ENCODE measurements around the gene C11orf91.

Gene C11orf91

GRCh38 chr11:33719587-33719986 lies 19.0 kb upstream of the C11orf91 start:
- TF ChIP-seq, protein P1, sequence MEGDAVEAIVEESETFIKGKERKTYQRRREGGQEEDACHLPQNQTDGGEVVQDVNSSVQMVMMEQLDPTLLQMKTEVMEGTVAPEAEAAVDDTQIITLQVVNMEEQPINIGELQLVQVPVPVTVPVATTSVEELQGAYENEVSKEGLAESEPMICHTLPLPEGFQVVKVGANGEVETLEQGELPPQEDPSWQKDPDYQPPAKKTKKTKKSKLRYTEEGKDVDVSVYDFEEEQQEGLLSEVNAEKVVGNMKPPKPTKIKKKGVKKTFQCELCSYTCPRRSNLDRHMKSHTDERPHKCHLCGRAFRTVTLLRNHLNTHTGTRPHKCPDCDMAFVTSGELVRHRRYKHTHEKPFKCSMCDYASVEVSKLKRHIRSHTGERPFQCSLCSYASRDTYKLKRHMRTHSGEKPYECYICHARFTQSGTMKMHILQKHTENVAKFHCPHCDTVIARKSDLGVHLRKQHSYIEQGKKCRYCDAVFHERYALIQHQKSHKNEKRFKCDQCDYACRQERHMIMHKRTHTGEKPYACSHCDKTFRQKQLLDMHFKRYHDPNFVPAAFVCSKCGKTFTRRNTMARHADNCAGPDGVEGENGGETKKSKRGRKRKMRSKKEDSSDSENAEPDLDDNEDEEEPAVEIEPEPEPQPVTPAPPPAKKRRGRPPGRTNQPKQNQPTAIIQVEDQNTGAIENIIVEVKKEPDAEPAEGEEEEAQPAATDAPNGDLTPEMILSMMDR (IDR thresholded peaks at IDR 0.05; ENCODE audit: low read depth, low read length), result no peak
- no peak for TF ChIP-seq MYC (IDR thresholded peaks at IDR 0.05; ENCODE audit: low read depth, low read length)
- TF ChIP-seq, protein P2, sequence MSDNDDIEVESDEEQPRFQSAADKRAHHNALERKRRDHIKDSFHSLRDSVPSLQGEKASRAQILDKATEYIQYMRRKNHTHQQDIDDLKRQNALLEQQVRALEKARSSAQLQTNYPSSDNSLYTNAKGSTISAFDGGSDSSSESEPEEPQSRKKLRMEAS (IDR thresholded peaks at IDR 0.05; ENCODE audit: low read depth, low read length), result no peak
- no peak for TF ChIP-seq POLR2A (IDR thresholded peaks at IDR 0.05; ENCODE audit: extremely low read depth, insufficient read length)
- no peak overlapping the region for H3K4me3 ChIP-seq (ENCODE audit: low read depth, low read length)

DNA sequence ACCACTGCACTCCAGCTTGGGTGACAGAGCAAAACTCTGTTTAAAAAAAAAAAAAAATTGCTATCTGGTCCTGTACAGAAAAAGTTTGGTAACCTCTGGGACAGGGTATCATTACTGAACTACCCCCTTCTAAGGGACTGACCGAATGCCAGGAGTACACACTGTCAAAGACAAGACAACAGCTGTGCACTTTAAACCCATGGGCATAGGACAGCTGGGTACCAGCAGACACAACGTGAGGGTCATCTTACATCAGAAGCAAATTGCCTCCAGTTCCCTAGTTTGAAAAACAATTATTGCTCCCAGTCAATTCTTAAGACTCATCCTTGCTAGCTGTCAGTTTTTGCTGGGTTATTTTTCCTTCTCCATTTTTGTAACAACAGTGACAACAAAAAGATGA lies 17.8 kb upstream of the C11orf91 start:
- H3K4me3 ChIP-seq (ENCODE audit: low read depth, low read length), result no peak overlapping the region
- no peak for DNase-seq (ENCODE audit: low read depth)
- no peak for TF ChIP-seq POLR2A (IDR thresholded peaks at IDR 0.05; ENCODE audit: extremely low read depth, insufficient read length)
- no peak for TF ChIP-seq MYC (IDR thresholded peaks at IDR 0.05; ENCODE audit: low read depth, low read length)
- TF ChIP-seq, protein P1 (IDR thresholded peaks at IDR 0.05; ENCODE audit: low read depth, low read length), result no peak
- TF ChIP-seq, protein P2 (IDR thresholded peaks at IDR 0.05; ENCODE audit: low read depth, low read length), result no peak

More at GRCh38 chr11:33719587-33719986, 19.0 kb upstream of the C11orf91 start:
- DNase-seq (ENCODE audit: low read depth), result no peak

GRCh38 chr11:33716243-33716642 lies 15.6 kb upstream of the C11orf91 start:
- peak; percentile 53 for DNase-seq (ENCODE audit: low read depth)
- no peak for TF ChIP-seq POLR2A (IDR thresholded peaks at IDR 0.05; ENCODE audit: extremely low read depth, insufficient read length)
- TF ChIP-seq, protein P1 (IDR thresholded peaks at IDR 0.05; ENCODE audit: low read depth, low read length), result peak; percentile 37
- no peak overlapping the region for H3K4me3 ChIP-seq (ENCODE audit: low read depth, low read length)

DNA sequence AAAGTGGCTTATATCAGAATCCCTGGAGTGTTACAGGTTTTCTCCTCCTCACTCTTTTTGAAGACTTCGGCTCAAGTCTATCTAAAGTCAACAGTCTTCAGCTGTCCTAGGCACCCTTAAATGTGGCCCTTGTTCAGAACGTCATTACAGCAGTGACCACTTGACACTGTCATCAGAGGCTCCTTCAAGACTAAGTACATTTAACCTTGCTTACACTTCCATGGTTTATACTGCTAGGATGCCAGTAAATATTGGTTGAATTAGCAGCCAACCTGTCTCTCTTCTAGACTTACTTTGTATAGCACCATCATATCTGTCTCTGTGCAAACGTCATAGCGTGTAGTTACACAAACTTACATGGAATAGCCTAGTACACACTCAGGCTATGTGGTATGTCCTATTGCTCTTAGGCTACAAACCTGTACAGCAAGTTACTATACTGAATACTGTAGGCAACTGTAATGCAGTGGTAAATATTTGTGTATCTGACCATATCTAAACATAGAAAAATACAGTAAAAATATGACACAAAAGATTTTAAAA lies 13.3 kb upstream of the C11orf91 start:
- H3K4me3 ChIP-seq (ENCODE audit: low read depth, low read length), result no peak overlapping the region

GRCh38 chr11:33713151-33713855 lies 12.7 kb upstream of the C11orf91 start:
- peak; percentile 25 for DNase-seq (ENCODE audit: low read depth)
- TF ChIP-seq POLR2A (IDR thresholded peaks at IDR 0.05; ENCODE audit: extremely low read depth, insufficient read length) (no peak), MYC (IDR thresholded peaks at IDR 0.05; ENCODE audit: low read depth, low read length) (no peak)
- TF ChIP-seq, protein P1 (IDR thresholded peaks at IDR 0.05; ENCODE audit: low read depth, low read length), result no peak
- TF ChIP-seq, protein P2 (IDR thresholded peaks at IDR 0.05; ENCODE audit: low read depth, low read length), result no peak
- H3K4me3 ChIP-seq (ENCODE audit: low read depth, low read length), result no peak overlapping the region

More for the DNA sequence above, 13.3 kb upstream of the C11orf91 start:
- TF ChIP-seq MYC (IDR thresholded peaks at IDR 0.05; ENCODE audit: low read depth, low read length), result no peak
- TF ChIP-seq, protein P2 (IDR thresholded peaks at IDR 0.05; ENCODE audit: low read depth, low read length), result no peak
- DNase-seq (ENCODE audit: low read depth), result no peak

GRCh38 chr11:33712436-33712835 lies 11.8 kb upstream of the C11orf91 start:
- DNase-seq (ENCODE audit: low read depth), result no peak
- TF ChIP-seq, protein P1 (IDR thresholded peaks at IDR 0.05; ENCODE audit: low read depth, low read length), result no peak
- H3K4me3 ChIP-seq (ENCODE audit: low read depth, low read length), result no peak overlapping the region
